Measurements from ENCODE around the gene FOXL2NB.
"Not testable (repeated sequence)": the region's sequence is repeated elsewhere in the genome, so short reads cannot be mapped to it uniquely, and the experiment has no call there.

FOXL2NB gene

DNA sequence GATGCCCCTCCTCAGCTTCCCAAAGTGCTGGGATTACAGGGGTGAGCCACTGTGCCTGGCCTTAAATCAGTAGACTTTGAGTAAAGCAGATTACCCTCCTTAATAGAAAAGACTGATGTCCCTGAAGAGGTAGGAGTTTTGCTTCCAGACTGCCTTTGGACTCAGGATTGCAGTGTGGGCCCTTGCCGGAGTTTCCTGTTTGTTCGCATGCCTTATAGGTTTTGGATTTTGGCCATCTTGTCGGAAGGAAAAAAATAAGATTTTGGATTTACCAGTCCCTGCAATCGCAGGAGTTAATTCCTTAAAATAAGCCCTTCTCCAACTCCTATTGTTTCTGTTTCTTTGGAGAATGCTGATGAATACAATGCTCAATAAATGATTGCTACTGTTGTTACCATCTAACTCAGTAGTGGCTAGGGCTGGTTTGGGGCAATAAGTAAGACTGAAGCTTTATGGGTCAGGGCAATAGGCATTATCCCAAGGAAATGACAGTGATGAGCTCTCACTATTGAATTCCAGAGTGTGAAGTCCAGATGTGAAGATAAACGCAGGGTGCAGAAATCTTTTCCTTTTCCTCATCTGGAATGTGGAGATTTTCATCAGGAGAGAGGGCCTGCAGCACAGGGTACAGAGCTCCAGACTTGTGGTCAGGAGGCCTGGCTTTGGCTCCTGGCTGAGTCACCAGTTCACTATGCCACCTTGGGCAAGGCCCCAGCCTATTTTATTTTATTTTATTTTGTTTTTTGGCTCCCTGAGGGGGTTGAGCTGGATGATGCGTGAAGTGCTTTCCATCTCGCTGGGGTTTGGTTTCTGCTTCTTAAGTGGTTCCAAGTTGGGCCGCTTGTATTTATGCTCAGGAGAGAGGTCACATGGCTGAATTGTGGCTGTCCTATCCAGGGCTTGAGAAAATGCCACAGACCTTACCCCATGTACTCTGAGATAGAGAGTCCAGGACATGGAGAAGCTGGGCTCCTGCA, 25.4 kb upstream of the FOXL2NB start:
- Histone ChIP-seq H3K9ac (ENCODE audit: low read length) (no peak overlapping the region), H3K27ac (ENCODE audit: low read depth, low read length) (no peak overlapping the region), H2AFZ (ENCODE audit: low read depth, low read length, severe bottlenecking) (no peak overlapping the region), H3K27me3 (ENCODE audit: low read length) (no peaks in the 10 kb centered on the region), H3F3A (ENCODE audit: insufficient read depth) (no peaks in the 10 kb centered on the region), H3K9me2 (replicated peaks; ENCODE audit: insufficient read depth, low read length) (no peaks in the 10 kb centered on the region), H3K9me3 (ENCODE audit: insufficient read depth, low read length) (no peaks in the 10 kb centered on the region), H3K4me3 (ENCODE audit: insufficient read depth, low read length, poor library complexity, severe bottlenecking) (no peak overlapping the region), H3K79me2 (ENCODE audit: insufficient read depth, low read length) (no peaks in the 10 kb centered on the region), H3K4me2 (ENCODE audit: low read depth, low read length, poor library complexity, severe bottlenecking) (no peak overlapping the region), H3K36me3 (ENCODE audit: low read length) (no peaks in the 10 kb centered on the region), H4K20me1 (ENCODE audit: low read depth, low read length) (no peaks in the 10 kb centered on the region)
- no peak for TF ChIP-seq EZH2phosphoT487 (conservative IDR thresholded peaks at IDR 0.05; ENCODE audit: low read length)
- TF ChIP-seq, protein P1, sequence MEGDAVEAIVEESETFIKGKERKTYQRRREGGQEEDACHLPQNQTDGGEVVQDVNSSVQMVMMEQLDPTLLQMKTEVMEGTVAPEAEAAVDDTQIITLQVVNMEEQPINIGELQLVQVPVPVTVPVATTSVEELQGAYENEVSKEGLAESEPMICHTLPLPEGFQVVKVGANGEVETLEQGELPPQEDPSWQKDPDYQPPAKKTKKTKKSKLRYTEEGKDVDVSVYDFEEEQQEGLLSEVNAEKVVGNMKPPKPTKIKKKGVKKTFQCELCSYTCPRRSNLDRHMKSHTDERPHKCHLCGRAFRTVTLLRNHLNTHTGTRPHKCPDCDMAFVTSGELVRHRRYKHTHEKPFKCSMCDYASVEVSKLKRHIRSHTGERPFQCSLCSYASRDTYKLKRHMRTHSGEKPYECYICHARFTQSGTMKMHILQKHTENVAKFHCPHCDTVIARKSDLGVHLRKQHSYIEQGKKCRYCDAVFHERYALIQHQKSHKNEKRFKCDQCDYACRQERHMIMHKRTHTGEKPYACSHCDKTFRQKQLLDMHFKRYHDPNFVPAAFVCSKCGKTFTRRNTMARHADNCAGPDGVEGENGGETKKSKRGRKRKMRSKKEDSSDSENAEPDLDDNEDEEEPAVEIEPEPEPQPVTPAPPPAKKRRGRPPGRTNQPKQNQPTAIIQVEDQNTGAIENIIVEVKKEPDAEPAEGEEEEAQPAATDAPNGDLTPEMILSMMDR (IDR thresholded peaks at IDR 0.05; ENCODE audit: insufficient read depth, low read length, poor library complexity, severe bottlenecking): no peak

DNA sequence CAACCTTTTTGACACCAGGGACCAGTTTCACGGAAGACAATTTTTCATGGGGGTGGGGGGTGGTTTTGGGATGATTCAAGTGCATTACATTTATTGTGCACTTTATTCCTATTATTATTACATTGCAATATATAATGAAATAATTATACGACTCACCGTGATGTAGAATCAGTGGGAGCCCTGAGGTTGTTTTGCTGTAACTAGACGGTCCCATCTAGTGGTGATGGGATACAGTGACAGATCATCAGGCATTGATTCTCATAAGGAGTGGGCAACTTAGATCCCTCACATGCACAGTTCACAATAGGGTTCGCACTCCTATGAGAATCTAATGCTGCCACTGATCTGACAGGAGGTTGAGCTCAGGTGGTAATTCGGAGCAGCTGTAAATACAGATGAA, 24.6 kb upstream of the FOXL2NB start:
- not testable (repeated sequence) for H3K9ac ChIP-seq (ENCODE audit: low read length); H3K79me2 ChIP-seq (ENCODE audit: insufficient read depth, low read length); H4K20me1 ChIP-seq (ENCODE audit: low read depth, low read length); H3K9me2 ChIP-seq (replicated peaks; ENCODE audit: insufficient read depth, low read length); H3K4me2 ChIP-seq (ENCODE audit: low read depth, low read length, poor library complexity, severe bottlenecking); H3K27me3 ChIP-seq (ENCODE audit: low read length); H3K9me3 ChIP-seq (ENCODE audit: insufficient read depth, low read length); H3K27ac ChIP-seq (ENCODE audit: low read depth, low read length); H3K36me3 ChIP-seq (ENCODE audit: low read length); H2AFZ ChIP-seq (ENCODE audit: low read depth, low read length, severe bottlenecking); H3F3A ChIP-seq (ENCODE audit: insufficient read depth); H3K4me3 ChIP-seq (ENCODE audit: insufficient read depth, low read length, poor library complexity, severe bottlenecking)

DNA sequence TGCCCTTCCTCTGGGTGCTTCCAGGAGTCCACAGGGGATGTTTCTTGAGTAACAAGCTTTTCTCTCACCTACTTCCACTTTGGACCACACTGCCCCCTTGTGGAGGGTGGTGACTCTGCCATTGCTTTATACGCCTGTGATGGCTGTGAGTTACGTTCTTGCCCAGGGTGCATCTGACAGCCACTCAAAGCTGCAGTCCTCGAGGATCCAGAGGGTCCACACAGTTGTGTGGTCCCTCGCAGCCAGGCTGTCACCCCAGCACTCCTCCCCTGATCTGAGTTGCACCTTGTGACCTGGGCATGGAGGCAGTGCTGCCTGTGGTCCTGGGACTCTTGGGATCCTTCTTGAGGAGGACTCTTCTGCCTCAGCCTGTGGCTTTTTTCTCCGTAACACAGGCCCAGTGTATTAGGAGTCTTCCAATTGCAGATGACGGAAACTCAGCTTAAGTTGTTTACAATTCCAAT, 23.5 kb upstream of the FOXL2NB start:
- Histone ChIP-seq H3K27me3 (ENCODE audit: low read length) (no peaks in the 10 kb centered on the region), H3K9me3 (ENCODE audit: insufficient read depth, low read length) (no peaks in the 10 kb centered on the region)

More for the DNA sequence above, 23.5 kb upstream of the FOXL2NB start:
- Histone ChIP-seq H2AFZ (ENCODE audit: low read depth, low read length, severe bottlenecking) (no peak overlapping the region), H3K4me2 (ENCODE audit: low read depth, low read length, poor library complexity, severe bottlenecking) (no peak overlapping the region), H3F3A (ENCODE audit: insufficient read depth) (no peaks in the 10 kb centered on the region), H3K9ac (ENCODE audit: low read length) (no peak overlapping the region), H3K9me2 (replicated peaks; ENCODE audit: insufficient read depth, low read length) (no peaks in the 10 kb centered on the region), H3K4me3 (ENCODE audit: insufficient read depth, low read length, poor library complexity, severe bottlenecking) (no peak overlapping the region), H3K36me3 (ENCODE audit: low read length) (no peaks in the 10 kb centered on the region), H3K27ac (ENCODE audit: low read depth, low read length) (no peak overlapping the region), H3K79me2 (ENCODE audit: insufficient read depth, low read length) (no peaks in the 10 kb centered on the region), H4K20me1 (ENCODE audit: low read depth, low read length) (no peaks in the 10 kb centered on the region)
- TF ChIP-seq, protein P1 (IDR thresholded peaks at IDR 0.05; ENCODE audit: insufficient read depth, low read length, poor library complexity, severe bottlenecking): peak; percentile 68
- TF ChIP-seq EZH2phosphoT487 (conservative IDR thresholded peaks at IDR 0.05; ENCODE audit: low read length): no peak

Data from SU-DHL-6 (cell line).